Caki2 (cell line): Measurements from ENCODE around the gene EBI3. TPM values are rescaled to one million over a fixed set of nuclear protein-coding genes. Genes with fewer than 3 reads are reported as not detected.
"Not testable (repeated sequence)": the region's sequence is repeated elsewhere in the genome, so short reads cannot be mapped to it uniquely, and the experiment has no call there.

ENCODE experiments used
- DNase-seq: peaks from one replicate; pipeline ENCODE4 v3.0.0-alpha.2; 2015; ENCODE audit warnings: low read depth
- in situ Hi-C: cut with HindIII; loops from 2 replicates; pipeline ENCODE4 v1.10.0; 2016; ENCODE audit warnings: low sequenced_read_pairs, low pct_unique_long_range_greater_than_20kb, mixed read lengths
- total RNA-seq: library from RNA; depleted of rRNA; stranded (reverse); fragments of >200 nt; shearing (Covaris generic); gene quantifications from 2 replicates; pipeline ENCODE4 v1.2.3, GENCODE V29; 2014; ENCODE audit warnings: low replicate concordance

Gene EBI3
- total RNA-seq, 1 experiment from 2014 or later: 3.3 TPM

DNA sequence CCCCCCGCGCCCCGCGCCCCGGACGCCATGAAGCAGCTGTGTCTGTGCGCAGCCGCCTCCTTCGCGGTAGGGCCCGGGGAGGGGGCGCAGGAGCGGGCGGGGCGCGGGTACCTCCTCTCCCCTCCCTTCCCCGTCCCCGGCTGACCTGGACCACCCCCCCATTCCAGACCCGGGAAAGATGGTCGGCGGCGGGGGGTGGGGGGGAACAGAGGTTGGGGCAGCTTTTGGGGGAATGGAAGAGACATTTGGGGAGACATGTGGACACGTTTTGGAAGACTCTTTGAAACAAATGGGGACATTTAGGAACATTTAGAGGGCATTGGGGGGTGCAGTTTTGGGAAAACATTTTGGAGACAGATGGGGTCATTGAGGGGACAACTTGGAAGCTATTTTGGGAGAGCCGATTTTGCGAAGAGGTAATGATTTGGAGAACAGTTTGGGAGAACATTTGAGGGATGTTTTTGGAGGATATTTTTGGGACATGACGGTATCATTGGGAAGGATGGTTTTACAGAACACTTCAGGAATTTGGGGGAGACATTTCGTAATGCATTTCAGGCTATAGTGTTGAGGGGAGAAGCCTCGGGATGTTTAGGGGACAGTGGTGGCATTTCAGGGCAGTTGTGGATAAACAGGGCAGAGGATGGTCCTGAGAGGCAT lies 30.7 kb upstream of the EBI3 start:
- in situ Hi-C loops: no loop called here
- no peak for DNase-seq

DNA sequence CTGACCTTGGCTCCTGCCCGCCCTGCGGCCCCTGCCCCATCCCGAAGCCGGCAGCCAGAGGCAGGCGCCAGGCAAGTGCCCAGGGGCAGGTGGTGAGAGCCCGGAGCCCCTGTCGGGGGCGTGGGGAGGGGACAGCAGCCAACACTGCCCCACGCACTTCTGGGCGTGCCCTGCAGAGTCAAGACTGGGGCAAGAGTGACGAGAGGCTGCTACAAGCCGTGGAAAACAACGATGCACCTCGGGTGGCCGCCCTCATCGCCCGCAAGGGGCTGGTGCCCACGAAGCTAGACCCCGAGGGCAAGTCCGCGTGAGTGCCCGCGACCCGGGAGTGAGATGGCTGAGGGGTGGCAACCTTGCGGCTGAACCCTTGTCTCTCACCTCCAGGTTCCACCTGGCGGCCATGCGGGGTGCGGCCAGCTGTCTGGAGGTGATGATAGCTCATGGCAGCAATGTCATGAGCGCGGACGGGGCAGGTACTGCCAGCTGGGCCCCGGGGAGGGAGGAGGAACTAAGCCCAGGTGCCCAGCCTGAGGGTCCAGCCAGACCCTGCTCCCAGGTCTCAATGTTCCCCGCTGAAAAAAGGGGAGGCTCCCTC lies 29.5 kb upstream of the EBI3 start:
- in situ Hi-C loops: loop anchor here (25.0 kb wide), 1 partner anchor 212 kb away; the partner anchor contains the start of gene EEF2
- DNase-seq: no peak

DNA sequence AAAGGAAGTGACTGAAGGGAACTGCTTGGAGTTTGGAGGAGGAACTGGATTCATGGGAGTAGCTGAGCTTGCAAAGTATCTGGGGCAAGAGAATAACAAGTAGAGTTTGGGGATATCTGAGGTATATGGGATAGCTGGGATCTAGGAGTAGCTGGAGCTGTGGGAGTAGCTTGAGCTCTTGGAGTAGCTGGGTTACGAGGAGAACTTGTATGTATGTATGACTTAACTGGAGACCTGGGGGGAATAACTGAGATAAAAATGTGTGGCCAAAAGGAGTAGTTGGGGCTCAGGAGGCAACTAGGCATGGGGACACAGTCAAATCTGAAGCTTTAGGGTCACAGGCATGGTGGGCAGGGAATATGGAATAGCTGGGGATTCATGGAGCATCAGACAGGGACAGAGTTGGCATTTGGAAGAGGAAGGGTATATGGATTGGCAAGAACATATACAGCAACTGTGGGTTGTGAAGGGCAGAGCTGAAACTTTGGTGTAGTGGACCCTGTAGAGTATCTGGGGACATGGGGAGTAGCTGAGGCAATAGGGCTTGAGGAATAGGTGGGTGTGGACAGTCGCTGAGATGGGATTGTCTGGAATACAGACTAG lies 28.3 kb upstream of the EBI3 start:
- in situ Hi-C loops: loop anchor here (25.0 kb wide), 1 partner anchor 214 kb away; the partner anchor contains the start of gene EEF2
- DNase-seq: no peak

DNA sequence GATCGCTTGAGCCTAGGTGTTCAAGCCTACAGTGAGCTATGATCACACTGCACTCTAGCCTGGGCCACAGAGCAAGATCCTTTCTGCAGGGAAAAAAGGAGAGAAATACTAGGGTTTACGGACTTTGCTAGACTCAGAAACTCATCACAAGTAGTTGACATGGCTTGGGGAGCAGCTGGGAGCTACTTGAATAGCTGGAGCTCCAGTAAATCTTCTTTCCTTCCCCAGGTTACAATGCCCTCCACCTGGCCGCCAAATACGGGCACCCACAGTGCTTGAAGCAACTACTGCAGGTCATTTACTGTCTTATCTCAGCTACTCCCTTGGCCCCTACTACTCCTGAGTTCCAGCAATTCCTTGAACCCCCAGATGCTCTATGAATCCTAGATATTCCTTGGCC lies 27.5 kb upstream of the EBI3 start:
- DNase-seq: no peak
- in situ Hi-C loops: loop anchor here (25.0 kb wide), 1 partner anchor 214 kb away; the partner anchor contains the start of gene EEF2

DNA sequence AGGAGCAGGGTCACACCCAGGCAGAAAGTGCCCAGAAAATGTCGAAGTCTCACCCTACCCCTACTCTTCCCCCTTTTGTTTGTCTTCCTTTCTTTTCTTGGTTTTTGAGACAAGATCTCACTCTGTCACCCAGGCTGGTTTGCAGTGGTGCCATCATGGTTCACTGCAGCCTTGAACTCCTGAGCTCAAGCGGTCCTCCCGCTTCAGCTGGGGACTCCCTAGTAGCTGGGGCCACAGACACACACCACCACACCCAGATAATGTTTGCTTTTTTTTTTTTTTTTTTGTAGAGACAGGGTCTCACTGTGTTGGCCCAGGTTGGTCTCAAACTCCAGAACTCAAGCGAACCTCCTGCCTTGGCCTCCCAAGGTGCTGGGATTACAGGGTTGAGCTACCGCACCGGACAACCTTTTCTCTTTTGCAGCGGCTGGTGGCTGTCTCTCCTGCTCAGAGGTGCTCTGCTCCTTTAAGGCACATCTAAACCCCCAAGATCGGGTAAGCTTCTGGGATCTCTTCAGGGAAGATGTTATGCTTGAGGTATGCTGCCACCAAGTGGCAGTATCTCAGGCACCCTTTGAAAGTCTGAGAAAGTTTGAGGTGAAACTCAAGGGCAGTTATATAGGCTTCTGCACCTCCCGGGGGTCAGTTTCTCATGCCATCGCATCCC lies 22.4 kb upstream of the EBI3 start:
- in situ Hi-C loops: loop anchor here (25.0 kb wide), 1 partner anchor 220 kb away; the partner anchor contains the start of gene EEF2
- DNase-seq: no peak

DNA sequence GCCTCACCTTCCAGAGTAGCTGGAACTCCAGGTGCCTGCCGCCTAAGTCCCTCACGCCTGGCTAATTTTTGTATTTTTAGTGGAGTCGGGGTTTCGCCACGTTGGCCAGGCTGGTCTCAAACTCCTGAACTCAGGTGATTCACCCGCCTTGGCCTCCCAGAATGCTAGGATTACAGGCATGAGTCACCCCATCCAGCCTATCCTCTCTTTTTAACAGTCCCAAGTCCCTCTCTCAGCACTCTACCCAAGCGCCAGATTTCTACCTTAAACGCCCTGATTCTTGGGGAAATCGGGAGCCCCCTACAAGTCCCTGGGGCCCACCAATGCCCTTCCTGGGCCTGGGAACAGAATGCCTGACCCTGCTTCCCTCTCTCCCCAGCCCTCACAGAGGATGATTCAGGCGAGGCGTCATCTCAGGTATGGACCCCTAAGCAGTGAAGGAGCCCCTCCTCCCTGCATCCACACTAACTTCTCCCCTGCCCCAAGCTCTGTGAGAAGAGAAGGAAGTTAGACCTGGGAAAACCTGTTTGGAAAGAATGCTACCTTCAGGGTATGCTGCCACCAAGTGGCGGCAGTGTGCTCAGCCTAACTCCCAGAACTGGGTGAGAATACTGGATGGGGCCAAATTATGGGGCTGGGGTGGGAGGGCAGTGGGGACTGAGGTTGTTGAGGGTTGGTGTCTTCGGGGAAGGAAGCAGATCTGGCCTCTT lies 20.8 kb upstream of the EBI3 start:
- in situ Hi-C loops: loop anchor here (25.0 kb wide), 1 partner anchor 221 kb away; the partner anchor contains the start of gene EEF2
- DNase-seq: peak; percentile 43

DNA sequence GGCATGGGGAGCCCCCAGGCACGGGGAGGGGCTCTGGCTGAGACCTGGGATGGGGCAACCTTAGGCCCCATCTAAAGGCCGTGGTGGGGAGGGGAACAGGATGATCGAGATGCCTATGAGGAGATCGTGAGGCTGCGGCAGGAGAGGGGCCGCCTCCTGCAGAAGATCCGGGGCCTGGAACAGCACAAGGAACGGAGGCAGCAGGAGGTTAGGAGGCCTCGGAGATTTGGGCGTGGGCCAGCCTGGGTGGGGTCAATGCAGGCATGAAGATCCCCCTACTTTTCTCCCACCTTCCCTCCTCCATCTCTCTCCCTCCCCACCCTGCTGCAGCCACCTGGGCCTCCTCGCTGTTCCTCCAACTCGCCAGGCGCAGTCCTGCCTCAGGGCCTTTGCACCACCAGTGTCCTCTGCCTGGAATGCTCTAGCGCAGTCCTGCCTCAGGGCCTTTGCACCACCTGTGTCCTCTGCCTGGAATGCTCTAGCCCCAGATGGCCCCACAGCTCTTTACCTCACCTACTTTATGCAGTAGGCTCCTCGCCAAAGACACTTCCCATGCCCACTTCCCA lies 19.1 kb upstream of the EBI3 start:
- no peak for DNase-seq
- in situ Hi-C loops: loop anchor here (25.0 kb wide), 1 partner anchor 223 kb away; the partner anchor contains the start of gene EEF2

DNA sequence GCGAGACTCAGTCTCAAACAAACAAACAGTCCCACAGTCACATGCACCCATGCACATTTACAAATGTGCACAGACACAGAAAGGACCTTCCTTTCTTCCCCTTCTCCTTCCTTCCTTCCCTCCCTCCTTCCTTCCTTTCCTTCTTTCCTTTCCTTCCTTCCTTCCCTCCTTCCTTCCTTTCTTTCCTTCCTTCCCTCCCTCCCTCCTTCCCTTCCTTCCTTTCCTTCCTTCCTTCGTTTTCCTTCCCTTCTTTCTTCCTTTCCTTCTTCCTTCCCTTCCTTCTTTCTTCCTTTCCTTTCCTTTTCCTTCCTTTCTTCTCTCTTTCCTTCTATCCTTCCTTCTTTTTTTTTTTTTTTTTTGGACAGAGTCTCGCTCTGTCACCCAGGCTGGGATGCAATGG lies 16.2 kb upstream of the EBI3 start:
- no peak for DNase-seq
- in situ Hi-C loops: loop anchor here (25.0 kb wide), 1 partner anchor 226 kb away; the partner anchor contains the start of gene EEF2

DNA sequence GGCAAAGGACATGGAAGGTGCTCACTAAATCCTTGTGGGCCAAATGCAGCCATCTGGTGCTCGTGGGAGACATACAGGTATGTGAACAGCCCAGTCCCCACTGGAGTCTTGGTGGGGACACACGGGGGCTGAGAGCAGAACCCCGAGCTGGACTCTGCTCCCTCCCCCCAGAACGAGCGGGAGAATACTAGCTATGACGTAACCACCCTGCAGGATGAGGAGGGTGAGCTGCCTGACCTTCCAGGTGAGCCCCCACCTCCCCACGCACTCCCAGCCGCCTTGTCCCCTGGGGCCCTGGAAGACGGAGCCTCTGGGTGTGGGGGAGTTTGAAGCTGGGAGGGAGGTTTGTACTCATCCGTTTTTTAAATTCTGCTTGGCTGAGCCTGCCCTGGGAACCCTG lies 13.5 kb upstream of the EBI3 start:
- no peak for DNase-seq
- in situ Hi-C loops: loop anchor here (25.0 kb wide), 1 partner anchor 229 kb away; the partner anchor contains the start of gene EEF2

DNA sequence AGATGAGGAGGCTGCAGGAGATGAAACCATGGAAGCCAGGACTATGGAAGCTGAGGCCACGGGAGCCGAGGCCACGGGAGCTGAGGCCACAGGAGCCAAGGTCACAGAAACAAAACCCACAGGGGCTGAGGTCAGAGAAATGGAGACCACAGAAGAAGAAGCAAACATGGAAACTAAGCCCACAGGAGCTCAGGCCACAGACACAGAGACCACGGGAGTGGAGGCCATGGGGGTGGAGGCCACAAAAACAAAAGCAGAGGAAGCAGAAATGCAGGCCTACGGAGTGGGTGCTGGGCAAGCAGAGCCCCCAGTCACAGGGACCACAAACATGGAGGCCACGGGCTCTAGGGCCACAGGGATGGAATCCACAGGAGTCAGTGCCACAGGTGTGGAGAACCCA lies 12.5 kb upstream of the EBI3 start:
- DNase-seq: no peak
- in situ Hi-C loops: loop anchor here (25.0 kb wide), 1 partner anchor 230 kb away; the partner anchor contains the start of gene EEF2

DNA sequence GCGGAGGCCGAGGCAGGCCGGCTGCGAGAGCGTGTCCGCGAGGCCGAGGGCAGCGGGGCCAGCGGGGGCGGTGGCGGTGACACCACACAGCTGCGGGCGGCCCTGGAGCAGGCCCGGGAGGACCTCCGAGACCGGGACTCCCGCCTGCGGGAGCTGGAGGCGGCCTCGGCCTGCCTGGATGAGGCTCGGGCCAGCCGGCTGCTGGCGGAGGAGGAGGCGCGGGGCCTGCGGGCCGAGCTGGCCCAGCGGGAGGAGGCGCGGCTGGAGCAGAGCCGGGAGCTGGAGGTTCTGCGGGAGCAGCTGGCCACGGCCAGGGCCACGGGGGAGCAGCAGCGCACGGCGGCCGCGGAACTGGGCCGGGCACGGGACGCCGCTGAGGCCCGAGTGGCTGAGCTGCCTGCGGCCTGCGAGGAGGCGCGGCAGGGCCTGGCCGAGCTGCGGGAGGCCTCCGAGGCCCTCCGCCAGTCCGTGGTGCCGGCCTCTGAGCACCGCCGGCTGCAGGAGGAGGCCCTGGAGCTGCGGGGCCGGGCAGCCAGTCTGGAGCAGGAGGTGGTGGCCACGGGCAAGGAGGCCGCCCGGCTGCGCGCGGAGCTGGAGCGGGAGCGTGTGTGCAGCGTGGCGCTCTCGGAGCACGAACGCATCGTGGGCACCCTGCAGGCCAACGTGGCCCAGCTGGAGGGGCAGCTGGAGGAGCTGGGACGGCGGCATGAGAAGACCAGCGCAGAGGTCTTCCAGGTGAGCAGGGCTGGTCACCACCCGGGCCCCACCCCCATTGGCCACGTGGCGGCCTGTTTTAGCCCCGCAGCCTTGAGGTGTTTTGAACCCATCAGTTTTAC lies 11.7 kb upstream of the EBI3 start:
- in situ Hi-C loops: loop anchor here (25.0 kb wide), 1 partner anchor 230 kb away; the partner anchor contains the start of gene EEF2
- DNase-seq: no peak

DNA sequence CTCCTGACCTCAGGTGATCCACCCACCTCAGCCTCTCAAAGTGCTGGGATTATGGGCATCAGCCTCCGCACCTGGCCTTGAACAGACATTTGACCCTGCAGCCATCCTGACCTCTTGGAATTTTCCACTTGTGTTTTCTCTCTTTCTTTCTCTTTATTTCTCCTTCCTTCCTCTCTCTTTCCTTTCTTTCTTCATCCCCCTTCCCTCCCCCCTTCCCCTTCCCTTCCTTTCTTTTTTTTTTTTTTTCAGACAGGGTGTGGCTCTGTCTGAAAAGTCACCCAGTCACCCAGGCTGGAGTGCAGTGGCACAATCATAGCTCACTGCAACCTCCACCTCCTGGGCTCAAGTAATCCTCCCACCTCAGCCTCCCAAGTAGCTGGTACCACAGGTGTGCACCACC lies 10.8 kb upstream of the EBI3 start:
- in situ Hi-C loops: loop anchor here (25.0 kb wide), 1 partner anchor 231 kb away; the partner anchor contains the start of gene EEF2
- not testable (repeated sequence) for DNase-seq

DNA sequence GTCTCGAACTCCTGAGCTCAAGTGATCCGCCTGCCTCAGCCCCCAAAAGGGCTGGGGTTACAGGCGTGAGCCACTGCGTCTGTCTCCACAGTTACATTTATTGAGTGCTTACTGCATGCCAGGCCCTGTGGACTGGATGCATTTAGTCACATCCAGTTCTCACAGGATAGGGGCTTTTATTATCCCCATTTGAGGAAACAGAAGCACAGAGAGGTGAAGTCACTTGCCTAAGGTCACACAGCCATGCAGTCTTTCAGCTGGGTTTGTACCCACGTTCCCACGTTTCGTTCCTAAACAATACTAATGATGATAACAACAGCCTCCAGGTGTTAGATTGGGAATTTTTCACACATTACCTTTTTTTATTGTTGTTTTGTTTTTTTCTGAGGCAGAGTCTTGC lies 9.1 kb upstream of the EBI3 start:
- in situ Hi-C loops: loop anchor here (25.0 kb wide), 1 partner anchor 233 kb away; the partner anchor contains the start of gene EEF2
- DNase-seq: no peak

DNA sequence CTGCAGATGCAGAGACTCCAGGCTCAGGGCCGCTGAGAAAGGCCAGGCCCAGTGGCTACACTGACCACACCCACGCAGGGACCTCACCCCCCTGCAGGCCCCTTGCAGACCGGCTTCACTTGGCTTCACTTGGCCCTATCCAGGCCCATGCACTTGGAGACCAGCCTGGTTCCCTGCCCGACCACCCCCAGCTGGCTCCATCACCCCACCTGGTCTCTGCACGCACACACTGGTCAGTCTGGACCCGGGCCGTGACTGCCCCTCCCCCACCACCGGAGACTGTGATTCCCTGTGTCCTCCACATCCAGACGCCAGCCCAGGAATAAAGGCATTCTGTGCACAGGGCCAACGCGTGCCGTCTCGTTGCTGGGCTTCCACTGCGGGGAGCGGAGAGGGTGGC lies 4.9 kb upstream of the EBI3 start:
- in situ Hi-C loops: loop anchor here (25.0 kb wide), 1 partner anchor 237 kb away; the partner anchor contains the start of gene EEF2
- no peak for DNase-seq

DNA sequence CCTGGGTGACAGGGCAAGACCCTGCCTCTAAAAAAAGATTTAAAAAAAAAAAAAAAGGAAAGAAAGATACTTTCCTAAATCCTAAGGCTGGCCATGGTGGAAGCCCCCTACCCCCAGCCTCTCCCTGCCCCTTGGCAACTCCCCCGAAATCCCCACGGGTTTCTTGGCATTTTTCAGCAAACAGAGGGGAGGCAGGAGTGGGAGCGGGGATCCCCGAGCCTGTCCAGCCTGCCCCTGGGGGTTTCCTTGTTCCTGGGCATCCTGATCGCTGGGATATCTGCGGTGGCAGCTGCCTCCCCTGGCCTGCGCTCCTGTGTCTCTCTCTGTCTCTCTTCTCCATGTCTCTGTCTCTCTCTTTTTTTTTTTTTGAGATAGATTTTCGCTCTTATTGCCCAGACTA lies 3.4 kb upstream of the EBI3 start:
- DNase-seq: no peak
- in situ Hi-C loops: no loop called here

DNA sequence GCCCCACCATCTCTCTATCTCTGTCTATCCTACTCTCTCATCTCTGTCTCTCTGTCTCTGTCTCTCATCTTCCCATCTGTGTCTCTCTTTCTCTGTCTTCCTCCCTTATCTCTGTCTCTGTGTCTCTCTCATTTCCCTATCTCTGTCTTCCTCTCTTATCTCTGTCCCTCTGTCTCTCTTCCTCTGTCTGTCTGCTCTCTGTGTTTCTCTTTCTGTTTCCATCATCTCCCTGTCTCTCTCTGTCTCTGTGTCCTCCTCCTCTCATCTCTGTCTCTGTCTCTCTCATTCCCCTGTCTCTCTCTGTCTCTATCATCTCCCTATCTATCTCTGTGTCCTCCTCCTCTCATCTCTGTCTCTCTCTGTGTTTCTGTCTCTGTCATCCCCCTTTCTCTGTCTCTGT lies 1.6 kb upstream of the EBI3 start:
- in situ Hi-C loops: no loop called here
- DNase-seq: no peak

DNA sequence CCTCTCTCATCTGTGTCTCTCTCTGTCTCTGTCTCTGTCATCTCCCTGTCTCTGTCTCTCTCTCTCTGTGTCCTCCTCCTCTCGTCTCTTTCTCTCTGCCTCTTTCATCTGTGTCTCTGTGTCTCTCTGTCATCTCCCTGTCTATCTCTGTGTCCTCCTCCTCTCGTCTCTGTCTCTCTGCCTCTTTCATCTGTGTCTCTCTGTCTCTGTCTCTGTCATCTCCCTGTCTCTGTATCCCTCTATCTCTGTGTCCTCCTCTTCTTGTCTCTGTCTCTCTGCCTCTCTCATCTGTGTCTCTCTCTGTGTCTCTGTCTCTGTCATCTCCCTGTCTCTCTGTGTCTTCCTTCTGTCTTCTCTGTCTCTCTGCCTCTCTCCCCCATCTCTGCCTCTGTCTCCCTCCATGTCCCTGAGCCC lies 551 bp upstream of the EBI3 start:
- DNase-seq: no peak
- in situ Hi-C loops: no loop called here
